ENCODE measurements around the gene TGFBR2.

The TGFBR2 gene

GRCh38 chr3:30675774-30676173 is 69.4 kb downstream of the TGFBR2 start:
- DNase-seq: no peak

- no peak for DNase-seq
These were observed 70.3 kb downstream of the TGFBR2 start for GRCh38 chr3:30676424-30677346.

- DNase-seq: no peak
These were observed 70.9 kb downstream of the TGFBR2 start for GRCh38 chr3:30677347-30677685.

GRCh38 chr3:30679045-30679444 is 72.6 kb downstream of the TGFBR2 start:
- DNase-seq: no peak

GRCh38 chr3:30680789-30681648 is 74.6 kb downstream of the TGFBR2 start:
- DNase-seq: no peak

- no peak for DNase-seq
These were observed 75.3 kb downstream of the TGFBR2 start for GRCh38 chr3:30681649-30682211.

- no peak for DNase-seq
These were observed 76.2 kb downstream of the TGFBR2 start for GRCh38 chr3:30682434-30683155.

GRCh38 chr3:30683769-30684168 is 77.4 kb downstream of the TGFBR2 start:
- DNase-seq: no peak

GRCh38 chr3:30684356-30684755 is 78.0 kb downstream of the TGFBR2 start:
- DNase-seq: no peak

- no peak for DNase-seq
These were observed 78.9 kb downstream of the TGFBR2 start for GRCh38 chr3:30685267-30685667.

- DNase-seq: no peak
These were observed 79.8 kb downstream of the TGFBR2 start for GRCh38 chr3:30686176-30686575.

- DNase-seq: no peak
These were observed 80.4 kb downstream of the TGFBR2 start for GRCh38 chr3:30686799-30687198.

- DNase-seq: no peak
These were observed 81.6 kb downstream of the TGFBR2 start for GRCh38 chr3:30687930-30688570.

GRCh38 chr3:30688776-30689641 is 82.6 kb downstream of the TGFBR2 start:
- no peak for DNase-seq

- no peak for DNase-seq
These were observed 83.8 kb downstream of the TGFBR2 start for GRCh38 chr3:30690199-30690598.

- DNase-seq: no peak
These were observed 85.0 kb downstream of the TGFBR2 start for GRCh38 chr3:30691249-30691880.

GRCh38 chr3:30691944-30692343 is 85.5 kb downstream of the TGFBR2 start:
- DNase-seq: no peak

GRCh38 chr3:30692498-30693130 is 86.2 kb downstream of the TGFBR2 start:
- no peak for DNase-seq

- DNase-seq: no peak
These were observed 87.2 kb downstream of the TGFBR2 start for GRCh38 chr3:30693470-30694120.

GRCh38 chr3:30694148-30694547 is 87.7 kb downstream of the TGFBR2 start:
- DNase-seq: no peak
